IMR-90 (cell line): ENCODE measurements around the gene TRAPPC12. TPM values are rescaled to one million over a fixed set of nuclear protein-coding genes. Genes with fewer than 3 reads are reported as not detected.

ENCODE experiments used
- ATAC-seq: fragments of 200-7000 bp; cut with Tn5 transposase; 2 replicates; pipeline ENCODE4 v1.9.1; 2020; ENCODE audit warnings: low read depth, mild to moderate bottlenecking, moderate library complexity
- BruUV-seq: library from RNA; stranded (reverse); fragments of 400-500 nt; replicated peaks from 2 replicates; lab custom pipeline; 2021; lab: Mats Ljungman, UMichigan
- CTCF ChIA-PET: fragments of 300-600 bp; formaldehyde crosslinking; extraction: SDS; loops from one replicate; lab custom pipeline; 2021; ENCODE audit warnings: antibody characterized with exemption; lab: Yijun Ruan, JAX
- POLR2A ChIA-PET: fragments of 300-600 bp; sonication (Branson Sonifier 250); formaldehyde crosslinking; loops from one replicate; lab custom pipeline; 2022; ENCODE audit warnings: antibody characterized with exemption; ENCODE audit not compliant: unreplicated experiment; lab: Charles Lee
- DNase-seq: peaks from one replicate; pipeline ENCODE4 v3.0.0; 2013
- H2AFZ ChIP-seq: replicated peaks from 2 replicates; pipeline ENCODE3; 2013; ENCODE audit warnings: low read length, mild to moderate bottlenecking; ENCODE audit not compliant: poor library complexity
- H2AK5ac ChIP-seq: 2 replicates; pipeline ENCODE4 v1.6.1; 2013; ENCODE audit warnings: low read depth, low read length, inconsistent platforms
- H2AK9ac ChIP-seq: replicated peaks from 2 replicates; pipeline ENCODE3; 2013; ENCODE audit warnings: mild to moderate bottlenecking, low read depth, low read length, moderate library complexity; ENCODE audit not compliant: poor library complexity
- H2BK120ac ChIP-seq: 2 replicates; pipeline ENCODE4 v1.6.1; 2013; ENCODE audit warnings: low read depth, low read length, inconsistent platforms
- H2BK15ac ChIP-seq: 3 replicates; pipeline ENCODE4 v1.6.1; 2013; ENCODE audit warnings: low read depth, low read length, inconsistent platforms
- H2BK20ac ChIP-seq: 2 replicates; pipeline ENCODE4 v1.6.1; 2013; ENCODE audit warnings: low read depth, mild to moderate bottlenecking, inconsistent platforms, low read length, moderate library complexity
- H2BK5ac ChIP-seq: 2 replicates; pipeline ENCODE4 v1.6.1; 2013; ENCODE audit warnings: mild to moderate bottlenecking, low read depth, low read length, inconsistent platforms; ENCODE audit not compliant: poor library complexity, severe bottlenecking
- H3K14ac ChIP-seq: replicated peaks from 2 replicates; pipeline ENCODE4 v1.6.1; 2013; ENCODE audit warnings: low read depth, low read length, inconsistent platforms
- H3K18ac ChIP-seq: 2 replicates; pipeline ENCODE4 v1.6.1; 2013; ENCODE audit warnings: low read depth, low read length, control low read depth
- H3K23ac ChIP-seq: 2 replicates; pipeline ENCODE4 v1.6.1; 2013; ENCODE audit warnings: low read depth, low read length, inconsistent platforms
- H3K27ac ChIP-seq: 2 replicates; pipeline ENCODE4 v1.5.1; 2013; ENCODE audit warnings: mild to moderate bottlenecking, control low read depth, low read length; ENCODE audit not compliant: insufficient read depth
- H3K27me3 ChIP-seq: 2 replicates; pipeline ENCODE4 v1.6.1; 2013; ENCODE audit warnings: low read length; ENCODE audit not compliant: control insufficient read depth, insufficient read depth
- H3K36me3 ChIP-seq: 2 replicates; pipeline ENCODE4 v1.6.1; 2013; ENCODE audit warnings: low read length, mixed read lengths; ENCODE audit not compliant: control insufficient read depth, insufficient read depth
- H3K4ac ChIP-seq: 2 replicates; pipeline ENCODE4 v1.6.1; 2013; ENCODE audit warnings: low read depth, low read length, inconsistent platforms
- H3K4me1 ChIP-seq: 2 replicates; pipeline ENCODE4 v1.6.1; 2013; ENCODE audit warnings: low read length, mixed read lengths; ENCODE audit not compliant: control insufficient read depth, insufficient read depth
- H3K4me2 ChIP-seq: 2 replicates; pipeline ENCODE4 v1.6.1; 2013; ENCODE audit warnings: low read depth, mild to moderate bottlenecking, control low read depth, low read length, moderate library complexity
- H3K4me3 ChIP-seq: 2 replicates; pipeline ENCODE4 v1.5.1; 2013; ENCODE audit warnings: low read depth, mild to moderate bottlenecking, control low read depth, low read length, moderate library complexity; ENCODE audit not compliant: insufficient read depth
- H3K56ac ChIP-seq: 2 replicates; pipeline ENCODE4 v1.6.1; 2013; ENCODE audit warnings: low read length, inconsistent platforms; ENCODE audit not compliant: insufficient read depth; ENCODE audit errors: extremely low read depth
- H3K79me1 ChIP-seq, 2 experiments: 2 replicates each; pipeline ENCODE4 v1.6.1; 2013; ENCODE audit warnings: low read length in 2 of 2, inconsistent platforms in 1 of 2, low read depth in 1 of 2
- H3K9ac ChIP-seq: 2 replicates; pipeline ENCODE4 v1.6.1; 2013; ENCODE audit warnings: low read depth, low read length, control low read depth
- H3K9me1 ChIP-seq: 2 replicates; pipeline ENCODE4 v1.6.1; 2013; ENCODE audit warnings: low read length, inconsistent platforms; ENCODE audit not compliant: insufficient read depth
- H3K9me3 ChIP-seq: 2 replicates; pipeline ENCODE4 v1.6.1; 2013; ENCODE audit warnings: low read length; ENCODE audit not compliant: control insufficient read depth, insufficient read depth
- H4K20me1 ChIP-seq: 2 replicates; pipeline ENCODE4 v1.6.1; 2013; ENCODE audit warnings: low read length, inconsistent platforms; ENCODE audit not compliant: insufficient read depth
- H4K5ac ChIP-seq: 2 replicates; pipeline ENCODE4 v1.6.1; 2013; ENCODE audit warnings: mild to moderate bottlenecking, low read depth, low read length, control low read depth
- H4K8ac ChIP-seq, 2 experiments: 2 replicates each; pipeline ENCODE4 v1.6.1; 2013; ENCODE audit warnings: low read depth in 2 of 2, low read length in 2 of 2, control low read depth in 1 of 2, inconsistent platforms in 1 of 2
- H4K91ac ChIP-seq: 2 replicates; pipeline ENCODE4 v1.6.1; 2013; ENCODE audit warnings: low read depth, low read length, inconsistent platforms; ENCODE audit not compliant: insufficient read depth
- BHLHE40 ChIP-seq: fragments of 150-350 bp; IDR thresholded peaks from 2 replicates; pipeline ENCODE4 v1.6.1; 2016; ENCODE audit warnings: mild to moderate bottlenecking, low read depth, low read length
- CEBPB ChIP-seq: IDR thresholded peaks from 2 replicates; pipeline ENCODE4 v1.6.1; 2012; ENCODE audit warnings: low read depth, low read length, improper control_type of control experiment
- CHD1 ChIP-seq: IDR thresholded peaks from 2 replicates; pipeline ENCODE4 v1.6.1; 2012; ENCODE audit warnings: low read depth, low read length, improper control_type of control experiment
- CTCF ChIP-seq: conservative IDR thresholded peaks from 2 replicates; pipeline ENCODE4 v1.5.1; 2012; ENCODE audit warnings: mild to moderate bottlenecking, low read depth, low read length, improper control_type of control experiment
- ELK1 ChIP-seq: fragments of 150-350 bp; IDR thresholded peaks from 2 replicates; pipeline ENCODE4 v1.6.1; 2016; ENCODE audit warnings: low read depth, mild to moderate bottlenecking, low read length, moderate library complexity, borderline replicate concordance
- MAFK ChIP-seq: IDR thresholded peaks from 2 replicates; pipeline ENCODE4 v1.6.1; 2012; ENCODE audit warnings: low read depth, low read length, improper control_type of control experiment
- MAZ ChIP-seq: IDR thresholded peaks from 2 replicates; pipeline ENCODE4 v1.6.1; 2012; ENCODE audit warnings: low read depth, mild to moderate bottlenecking, low read length, improper control_type of control experiment, moderate library complexity, borderline replicate concordance
- NFE2L2 ChIP-seq: fragments of 150-350 bp; IDR thresholded peaks from 2 replicates; pipeline ENCODE4 v1.6.1; 2016; ENCODE audit warnings: low read depth, mild to moderate bottlenecking, low read length
- POLR2A ChIP-seq: IDR thresholded peaks from 2 replicates; pipeline ENCODE4 v1.6.1; 2012; ENCODE audit warnings: mild to moderate bottlenecking, low read depth, low read length
- RAD21 ChIP-seq: IDR thresholded peaks from 2 replicates; pipeline ENCODE4 v1.6.1; 2012; ENCODE audit warnings: low read length, improper control_type of control experiment
- RCOR1 ChIP-seq: IDR thresholded peaks from 2 replicates; pipeline ENCODE4 v1.6.1; 2012; ENCODE audit warnings: mild to moderate bottlenecking, low read length, improper control_type of control experiment; ENCODE audit not compliant: insufficient replicate concordance
- RFX5 ChIP-seq: IDR thresholded peaks from 2 replicates; pipeline ENCODE4 v1.8.0; 2012; ENCODE audit warnings: low read depth, mild to moderate bottlenecking, low read length, moderate library complexity
- SMC3 ChIP-seq: fragments of 150-350 bp; IDR thresholded peaks from 2 replicates; pipeline ENCODE4 v1.6.1; 2016; ENCODE audit warnings: low read depth, mild to moderate bottlenecking, antibody characterized with exemption, low read length, moderate library complexity
- WGBS, 2 experiments: methylation state at CpG; one replicate each; pipeline versions ENCODE4 v1.1.5 to v1.1.7; 2013; ENCODE audit warnings: missing lambda C conversion rate in 2 of 2; ENCODE audit not compliant: insufficient read length in 1 of 2; ENCODE audit errors: extremely low coverage in 2 of 2; 5-methylcytosine and 5-hydroxymethylcytosine counted together
- dilution Hi-C: fragments of 300-500 bp; cut with HindIII; formaldehyde crosslinking; loops from one replicate; pipeline ENCODE4 v1.14.3; 2018; ENCODE audit warnings: low sequenced_read_pairs; ENCODE audit not compliant: unreplicated experiment
- in situ Hi-C: fragments of 300-500 bp; cut with MboI; formaldehyde crosslinking; loops from 3 replicates; pipeline ENCODE4 v1.14.3; 2019; ENCODE audit warnings: low sequenced_read_pairs, inconsistent platforms, mixed read lengths
- intact Hi-C: fragments of 100-400 bp; cut with micrococcal nuclease; formaldehyde crosslinking; loops from 2 replicates; pipeline ENCODE4 v1.10.0; 2022
- polyA plus RNA-seq, 3 experiments: library from polyadenylated mRNA; depleted of rRNA; stranded (reverse); fragments of >200 nt; gene quantifications; 2 replicates each; pipeline ENCODE4 v1.2.3, GENCODE V29; 2012; ENCODE audit warnings: low replicate concordance in 1 of 3
- total RNA-seq: library from RNA; depleted of rRNA; stranded (reverse); fragments of >200 nt; gene quantifications from 2 replicates; pipeline ENCODE4 v1.2.3, GENCODE V29; 2012
- TF ChIP-seq, protein P1 (sequence below): fragments of 150-350 bp; IDR thresholded peaks from 2 replicates; pipeline ENCODE4 v1.6.1; 2017; ENCODE audit warnings: mild to moderate bottlenecking, antibody characterized with exemption, low read length, low read depth

Gene TRAPPC12
- total and polyA plus RNA-seq, 2 of the 4 experiments (the other 2 are of a cell fraction): 25.8 to 69.9 TPM

- intact Hi-C loops (no loop called here), dilution Hi-C loops (no loop called here), in situ Hi-C loops (loop anchor here (10.0 kb wide), 1 partner anchor 216 kb away; no protein-coding TSS in a partner anchor)
- Histone ChIP-seq H3K36me3 (peaks cover 40% of the 10 kb centered on the region), H3K18ac (no peak overlapping the region), H3K56ac (no peak overlapping the region), H3K27ac (no peak overlapping the region), H3K9me1 (no peaks in the 10 kb centered on the region), H4K91ac (no peak overlapping the region), H4K5ac (no peak overlapping the region), H3K14ac (no peak overlapping the region), H3K4me3 (no peak overlapping the region), H2BK20ac (no peak overlapping the region), H3K4me1 (peaks cover 4% of the 10 kb centered on the region; the same call in 1 of the 2 replicates), H4K20me1 (no peaks in the 10 kb centered on the region; the same call in 1 of the 2 replicates), H3K23ac (no peak overlapping the region), H2AK5ac (no peak overlapping the region), H2AFZ (no peak overlapping the region), H2BK5ac (no peak overlapping the region), H3K4ac (no peak overlapping the region), H3K9me3 (no peaks in the 10 kb centered on the region), H3K9ac (no peak overlapping the region), H2BK15ac (no peak overlapping the region), H3K4me2 (no peak overlapping the region), H2BK120ac (no peak overlapping the region), H2AK9ac (peak overlapping the region; percentile 25), H3K27me3 (no peaks in the 10 kb centered on the region), H3K79me1 (peaks cover 23 to 26% of the 10 kb centered on the region in 2 experiments), H4K8ac (no peak overlapping the region)
- ATAC-seq: 0 out of 2 replicates have a peak, but pooled peaks have one; percentile 32
- POLR2A ChIA-PET: no interaction called here
- WGBS, 2 experiments: no CpG with 5 or more reads among the region's 6 CpGs
- CTCF ChIA-PET: interaction anchor here (2.5 kb wide), 1 partner anchor 33 kb away, joined by 9 read pairs; no protein-coding TSS in a partner anchor
- DNase-seq: no peak
- no peak for TF ChIP-seq CTCF
- no peak for TF ChIP-seq SMC3
- no peak for TF ChIP-seq POLR2A
- TF ChIP-seq RCOR1: no peak
- TF ChIP-seq, protein P1, sequence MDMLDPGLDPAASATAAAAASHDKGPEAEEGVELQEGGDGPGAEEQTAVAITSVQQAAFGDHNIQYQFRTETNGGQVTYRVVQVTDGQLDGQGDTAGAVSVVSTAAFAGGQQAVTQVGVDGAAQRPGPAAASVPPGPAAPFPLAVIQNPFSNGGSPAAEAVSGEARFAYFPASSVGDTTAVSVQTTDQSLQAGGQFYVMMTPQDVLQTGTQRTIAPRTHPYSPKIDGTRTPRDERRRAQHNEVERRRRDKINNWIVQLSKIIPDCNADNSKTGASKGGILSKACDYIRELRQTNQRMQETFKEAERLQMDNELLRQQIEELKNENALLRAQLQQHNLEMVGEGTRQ: no peak
- no peak for TF ChIP-seq CEBPB
- TF ChIP-seq MAFK: no peak
- TF ChIP-seq RFX5: no peak
- TF ChIP-seq RAD21: no peak
- TF ChIP-seq BHLHE40: no peak
- TF ChIP-seq ELK1: no peak
- TF ChIP-seq MAZ: no peak
- no peak for TF ChIP-seq NFE2L2
- TF ChIP-seq CHD1: no peak
- BruUV-seq: no TSS peak
These were observed 49.6 kb downstream of the TRAPPC12 start for GRCh38 chr2:3429066-3429610.
